Breast epithelium (tissue), 4 donors: ENCODE results near the gene APOL1. TPM values are rescaled to one million over a fixed set of nuclear protein-coding genes. Genes with fewer than 3 reads are reported as not detected.
"Not testable (repeated sequence)": the region's sequence is repeated elsewhere in the genome, so short reads cannot be mapped to it uniquely, and the experiment has no call there.

Experiments
- DNase-seq, 2 donors: peaks; one replicate each; pipeline ENCODE4 v3.0.0-alpha.2; 2019; ENCODE audit warnings: low spot score in 2 of 2
- H3K27ac ChIP-seq, 2 donors: fragments of 200-600 bp; sonication (generic) in 1 of 2; one replicate each; pipeline ENCODE4 v1.5.1; 2016 to 2019; ENCODE audit warnings: mild to moderate bottlenecking in 1 of 2
- H3K27me3 ChIP-seq, 2 donors: fragments of 200-600 bp; sonication (generic) in 1 of 2; one replicate each; pipeline versions ENCODE4 v1.5.1 to v1.6.0; 2017 to 2019; ENCODE audit warnings: control low read depth in 1 of 2, mild to moderate bottlenecking in 1 of 2
- H3K36me3 ChIP-seq: fragments of 200-600 bp; one replicate; pipeline ENCODE4 v1.5.1; 2019
- H3K4me1 ChIP-seq, 2 donors: fragments of 200-600 bp; sonication (generic); one replicate each; pipeline ENCODE4 v1.5.1; 2016 to 2019; ENCODE audit warnings: control low read depth in 1 of 2
- H3K4me3 ChIP-seq, 3 donors: fragments of 200-600 bp; sonication (generic); 1 replicate in 2 of 3; 2 replicates in 1 of 3; pipeline ENCODE4 v1.5.1; 2016 to 2019; ENCODE audit warnings: mild to moderate bottlenecking in 3 of 3, moderate library complexity in 2 of 3
- H3K9me3 ChIP-seq, 2 donors: fragments of 200-600 bp; sonication (generic) in 1 of 2; one replicate each; pipeline ENCODE4 v1.5.1; 2016 to 2019; ENCODE audit warnings: control low read depth in 1 of 2
- CTCF ChIP-seq, 3 donors: fragments of 450-650 bp; IDR thresholded peaks; one replicate each; pipeline ENCODE4 v1.5.1; 2016 to 2017; ENCODE audit warnings: antibody characterized with exemption in 3 of 3, mild to moderate bottlenecking in 3 of 3, moderate library complexity in 3 of 3
- POLR2A ChIP-seq: fragments of 450-650 bp; IDR thresholded peaks from one replicate; pipeline ENCODE4 v1.6.1; 2016; ENCODE audit warnings: antibody characterized with exemption, mild to moderate bottlenecking, moderate library complexity
- POLR2AphosphoS5 ChIP-seq, 3 donors: sonication (generic); formaldehyde crosslinking; IDR thresholded peaks; one replicate each; pipeline ENCODE4 v1.6.1; 2017; ENCODE audit warnings: antibody characterized with exemption in 3 of 3
- intact Hi-C: fragments of 100-400 bp; cut with DNase I; formaldehyde crosslinking; loops from one replicate; pipeline ENCODE4 v1.15.1; 2023; ENCODE audit warnings: low total_unique reads
- total RNA-seq, 3 donors: library from RNA; depleted of rRNA; stranded (reverse); fragments of >200 nt; gene quantifications; one replicate each; pipeline ENCODE4 v1.1.0, GENCODE V29; 2016

The APOL1 gene
- total RNA-seq, 3 donors from 2014 or later: 5.9 to 38.3 (median 22.2) TPM

GRCh38 chr22:36287881-36288515 is 35.1 kb downstream of the APOL1 start:
- Histone ChIP-seq H3K4me1 (no peaks in the 10 kb centered on the region), H3K27ac (peak overlapping the region; percentile 4 to 16), H3K4me3 (no peak overlapping the region), H3K36me3 (peaks cover 33% of the 10 kb centered on the region), H3K9me3 (no peaks in the 10 kb centered on the region), H3K27me3 (no peaks in the 10 kb centered on the region)
- DNase-seq: no peak
- intact Hi-C loops: no loop called here
- TF ChIP-seq CTCF (IDR thresholded peaks at IDR 0.05): no peak
- no peak for TF ChIP-seq POLR2AphosphoS5 (IDR thresholded peaks at IDR 0.05)

- H3K27me3 ChIP-seq: no peaks in the 10 kb centered on the region
- no peaks in the 10 kb centered on the region for H3K4me1 ChIP-seq
- no peak overlapping the region for H3K4me3 ChIP-seq
- H3K27ac ChIP-seq: peak overlapping the region in 1 of 2 donors; percentile 4
- intact Hi-C loops: no loop called here
- H3K9me3 ChIP-seq: no peaks in the 10 kb centered on the region
- peak in 1 of 3 donors; percentile 4 for TF ChIP-seq POLR2AphosphoS5 (IDR thresholded peaks at IDR 0.05)
- TF ChIP-seq POLR2A: no peak
- no peak for TF ChIP-seq CTCF (IDR thresholded peaks at IDR 0.05)
- DNase-seq: no peak
- H3K36me3 ChIP-seq: peaks cover 41% of the 10 kb centered on the region
Observed at GRCh38 chr22:36288571-36289405, 35.9 kb downstream of the APOL1 start.

- no peaks in the 10 kb centered on the region for H3K27me3 ChIP-seq
- TF ChIP-seq POLR2A (no peak), CTCF (IDR thresholded peaks at IDR 0.05) (no peak)
- H3K4me1 ChIP-seq: no peaks in the 10 kb centered on the region
- peak overlapping the region in 1 of 2 donors; percentile 4 for H3K27ac ChIP-seq
- no peak overlapping the region for H3K4me3 ChIP-seq
- peaks cover 44% of the 10 kb centered on the region for H3K36me3 ChIP-seq
- no peaks in the 10 kb centered on the region for H3K9me3 ChIP-seq
- no peak for DNase-seq
- intact Hi-C loops: no loop called here
Observed at GRCh38 chr22:36289406-36289870, 36.5 kb downstream of the APOL1 start.

GRCh38 chr22:36289948-36290371 is 37.0 kb downstream of the APOL1 start:
- DNase-seq, H3K27me3 ChIP-seq, H3K4me1 ChIP-seq, H3K9me3 ChIP-seq, H3K4me3 ChIP-seq, H3K27ac ChIP-seq, intact Hi-C loops: not testable (repeated sequence)
- H3K36me3 ChIP-seq: peaks cover 44% of the 10 kb centered on the region

GRCh38 chr22:36290391-36291075 is 37.6 kb downstream of the APOL1 start:
- intact Hi-C loops, DNase-seq, H3K4me3 ChIP-seq, H3K9me3 ChIP-seq, H3K27me3 ChIP-seq, H3K27ac ChIP-seq, H3K4me1 ChIP-seq: not testable (repeated sequence)
- peaks cover 48% of the 10 kb centered on the region for H3K36me3 ChIP-seq
